KMS-11 (cell line): ENCODE measurements around the gene RBPJ.

Source experiments
- H2AFZ ChIP-seq: fragments of 200-600 bp; sonication (generic); 2 replicates; pipeline ENCODE4 v1.6.1; 2016; ENCODE audit warnings: antibody characterized with exemption, mixed run types, low read depth
- H3K27ac ChIP-seq: fragments of 200-600 bp; sonication (generic); 2 replicates; pipeline ENCODE4 v1.6.1; 2016; ENCODE audit warnings: mild to moderate bottlenecking, mixed run types
- H3K27me3 ChIP-seq: fragments of 200-600 bp; sonication (generic); 2 replicates; pipeline ENCODE4 v1.6.1; 2017; ENCODE audit warnings: mild to moderate bottlenecking, low read depth, mixed run types, moderate library complexity; ENCODE audit not compliant: insufficient read depth
- H3K36me3 ChIP-seq: fragments of 200-600 bp; sonication (generic); 2 replicates; pipeline ENCODE4 v1.6.1; 2017; ENCODE audit warnings: mild to moderate bottlenecking, mixed run types; ENCODE audit not compliant: insufficient read depth
- H3K4me1 ChIP-seq: fragments of 200-600 bp; sonication (generic); 2 replicates; pipeline ENCODE4 v1.6.1; 2016; ENCODE audit warnings: mild to moderate bottlenecking, low read depth, mixed run types; ENCODE audit not compliant: poor library complexity, severe bottlenecking
- H3K4me2 ChIP-seq: fragments of 200-600 bp; sonication (generic); 2 replicates; pipeline ENCODE4 v1.7.0; 2016; ENCODE audit warnings: mild to moderate bottlenecking, mixed run types
- H3K4me3 ChIP-seq: fragments of 200-600 bp; sonication (generic); IDR thresholded peaks from 2 replicates; pipeline ENCODE4 v1.6.1; 2017; ENCODE audit warnings: low read depth, low read length, mixed read lengths; ENCODE audit not compliant: insufficient read depth
- H3K79me2 ChIP-seq: fragments of 200-600 bp; sonication (generic); 2 replicates; pipeline ENCODE4 v1.6.1; 2016; ENCODE audit warnings: low read depth, mixed run types; ENCODE audit not compliant: insufficient read depth
- H3K9ac ChIP-seq: fragments of 200-600 bp; sonication (generic); 2 replicates; pipeline ENCODE4 v1.6.1; 2016; ENCODE audit warnings: mild to moderate bottlenecking, mixed run types
- H4K20me1 ChIP-seq: fragments of 200-600 bp; sonication (generic); 2 replicates; pipeline ENCODE4 v1.6.1; 2016; ENCODE audit warnings: mild to moderate bottlenecking, mixed run types; ENCODE audit not compliant: insufficient read depth
- TF ChIP-seq, protein P1 (sequence below): fragments of 200-600 bp; sonication (generic); conservative IDR thresholded peaks from 2 replicates; pipeline ENCODE4 v1.6.1; 2017; ENCODE audit warnings: low read depth, mild to moderate bottlenecking, antibody characterized with exemption, low read length, moderate library complexity, mixed read lengths

RBPJ gene

DNA sequence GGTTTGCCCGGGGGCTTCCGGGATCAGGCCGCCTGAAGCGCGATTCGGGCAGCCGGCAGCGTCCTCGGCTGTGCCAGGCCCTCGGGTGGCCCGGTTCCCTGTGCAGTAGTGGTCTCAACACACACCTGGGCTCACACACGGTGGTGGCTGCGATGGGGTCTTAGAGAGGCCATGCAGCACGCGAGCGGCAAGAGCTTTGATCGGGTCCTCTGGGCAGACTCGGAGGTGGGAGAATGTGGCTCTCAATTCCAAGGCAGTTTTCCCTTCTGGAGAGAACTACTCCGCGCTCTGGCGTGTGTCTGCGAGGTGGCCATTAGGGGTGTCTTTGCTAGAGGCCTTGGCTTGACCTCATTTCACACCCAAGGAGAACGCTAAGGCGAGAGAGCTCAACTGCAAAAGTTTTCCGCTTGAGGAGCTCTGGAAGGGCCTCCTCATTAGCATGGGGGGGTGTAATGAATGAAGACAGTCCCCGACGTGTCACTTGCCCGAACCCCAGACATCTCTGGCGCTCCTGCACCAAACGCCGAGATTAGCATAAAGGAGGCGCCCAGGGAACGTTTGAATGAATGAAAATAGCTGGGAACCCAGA lies 771 bp upstream of the RBPJ start:
- Histone ChIP-seq H3K4me2 (peak overlapping the region; percentile 51), H3K27ac (peak overlapping the region; percentile 93), H3K4me3 (peak overlapping the region; percentile 74), H3K9ac (peak overlapping the region; percentile 83), H3K27me3 (no peaks in the 10 kb centered on the region), H3K79me2 (peaks cover 36% of the 10 kb centered on the region), H4K20me1 (no peaks in the 10 kb centered on the region; the same call in 1 of the 2 replicates), H3K36me3 (no peaks in the 10 kb centered on the region), H2AFZ (peak overlapping the region; percentile 73), H3K4me1 (peaks cover 13% of the 10 kb centered on the region)
- TF ChIP-seq, protein P1, sequence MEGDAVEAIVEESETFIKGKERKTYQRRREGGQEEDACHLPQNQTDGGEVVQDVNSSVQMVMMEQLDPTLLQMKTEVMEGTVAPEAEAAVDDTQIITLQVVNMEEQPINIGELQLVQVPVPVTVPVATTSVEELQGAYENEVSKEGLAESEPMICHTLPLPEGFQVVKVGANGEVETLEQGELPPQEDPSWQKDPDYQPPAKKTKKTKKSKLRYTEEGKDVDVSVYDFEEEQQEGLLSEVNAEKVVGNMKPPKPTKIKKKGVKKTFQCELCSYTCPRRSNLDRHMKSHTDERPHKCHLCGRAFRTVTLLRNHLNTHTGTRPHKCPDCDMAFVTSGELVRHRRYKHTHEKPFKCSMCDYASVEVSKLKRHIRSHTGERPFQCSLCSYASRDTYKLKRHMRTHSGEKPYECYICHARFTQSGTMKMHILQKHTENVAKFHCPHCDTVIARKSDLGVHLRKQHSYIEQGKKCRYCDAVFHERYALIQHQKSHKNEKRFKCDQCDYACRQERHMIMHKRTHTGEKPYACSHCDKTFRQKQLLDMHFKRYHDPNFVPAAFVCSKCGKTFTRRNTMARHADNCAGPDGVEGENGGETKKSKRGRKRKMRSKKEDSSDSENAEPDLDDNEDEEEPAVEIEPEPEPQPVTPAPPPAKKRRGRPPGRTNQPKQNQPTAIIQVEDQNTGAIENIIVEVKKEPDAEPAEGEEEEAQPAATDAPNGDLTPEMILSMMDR: no peak

DNA sequence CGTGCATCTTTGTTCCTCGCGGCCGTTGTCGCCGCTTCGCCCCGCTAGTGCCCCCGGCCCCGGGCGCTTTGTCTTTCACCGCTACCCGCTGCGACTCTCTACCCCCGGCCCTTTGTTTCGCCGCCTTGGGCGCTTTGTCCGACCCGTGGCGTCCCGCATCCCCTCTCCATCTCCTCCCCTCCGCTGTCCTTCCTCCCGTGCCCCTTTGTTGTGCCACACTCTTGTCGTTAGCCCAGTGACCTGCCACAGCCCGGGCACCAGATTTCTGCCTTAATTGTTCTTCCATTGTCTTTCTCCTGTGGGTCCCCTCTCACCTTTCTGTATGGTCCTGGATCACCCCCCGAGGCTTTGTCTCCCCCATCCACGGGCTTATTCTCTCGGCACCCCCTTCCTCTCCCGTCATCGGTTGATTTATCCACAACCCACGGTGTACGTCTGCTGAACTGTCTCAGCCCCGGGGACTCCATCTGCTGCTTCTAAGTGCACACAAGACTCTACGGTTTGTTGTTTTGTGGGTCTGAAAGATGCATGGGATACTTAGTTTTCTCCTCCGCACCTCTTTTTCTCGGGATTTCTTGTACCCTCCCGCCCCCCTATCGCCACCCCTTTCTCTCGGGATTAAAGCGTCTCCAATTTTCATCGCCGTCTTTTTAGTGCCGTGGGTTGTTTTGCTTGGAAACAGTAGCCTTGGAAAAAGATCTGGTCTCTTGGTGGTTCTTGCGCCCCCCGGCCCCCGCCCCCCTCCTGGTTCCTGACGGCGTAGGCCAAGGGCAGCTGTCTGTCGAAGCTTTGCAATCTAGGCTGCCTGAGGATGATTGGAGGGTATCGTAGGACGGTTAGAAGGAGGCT lies 783 bp downstream of the RBPJ start:
- Histone ChIP-seq H4K20me1 (no peaks in the 10 kb centered on the region; the same call in 1 of the 2 replicates), H3K79me2 (peaks cover 49% of the 10 kb centered on the region), H3K9ac (peak overlapping the region; percentile 69), H3K4me1 (peaks cover 18% of the 10 kb centered on the region), H3K4me2 (peak overlapping the region; percentile 71), H2AFZ (peak overlapping the region; percentile 18; the same call in 1 of the 2 replicates), H3K27ac (peak overlapping the region; percentile 47; the same call in 1 of the 2 replicates), H3K27me3 (no peaks in the 10 kb centered on the region), H3K36me3 (no peaks in the 10 kb centered on the region), H3K4me3 (no peak overlapping the region)
- TF ChIP-seq, protein P1: no peak

DNA sequence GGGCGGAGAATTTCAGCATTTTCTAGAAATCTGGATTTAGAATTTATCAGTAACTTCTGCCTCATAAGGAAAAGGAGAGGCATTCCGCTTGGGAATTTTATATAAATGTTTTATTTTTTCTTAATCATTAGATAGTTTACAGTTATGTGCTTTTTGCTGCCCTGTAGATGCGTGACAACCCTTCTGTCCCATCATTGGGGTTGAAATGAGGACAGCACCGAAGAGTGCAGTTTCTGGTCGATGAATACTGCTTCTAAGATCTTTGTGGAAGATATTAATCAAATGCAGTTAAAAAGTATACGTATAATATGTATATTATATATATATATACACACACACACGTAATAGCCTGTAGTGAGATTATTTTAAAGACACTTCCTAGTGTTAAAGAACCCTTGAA lies 1.5 kb downstream of the RBPJ start:
- H3K4me2 ChIP-seq: peak overlapping the region; percentile 71
- no peak overlapping the region for H3K4me3 ChIP-seq
- TF ChIP-seq, protein P1: no peak
- H3K27me3 ChIP-seq: no peaks in the 10 kb centered on the region
- H3K79me2 ChIP-seq: peaks cover 56% of the 10 kb centered on the region
- peak overlapping the region; percentile 69; the same call in 1 of the 2 replicates for H3K9ac ChIP-seq
- no peak overlapping the region for H3K27ac ChIP-seq
- H2AFZ ChIP-seq: no peak overlapping the region
- no peaks in the 10 kb centered on the region; the same call in 1 of the 2 replicates for H4K20me1 ChIP-seq
- peaks cover 19% of the 10 kb centered on the region for H3K4me1 ChIP-seq
- H3K36me3 ChIP-seq: no peaks in the 10 kb centered on the region

DNA sequence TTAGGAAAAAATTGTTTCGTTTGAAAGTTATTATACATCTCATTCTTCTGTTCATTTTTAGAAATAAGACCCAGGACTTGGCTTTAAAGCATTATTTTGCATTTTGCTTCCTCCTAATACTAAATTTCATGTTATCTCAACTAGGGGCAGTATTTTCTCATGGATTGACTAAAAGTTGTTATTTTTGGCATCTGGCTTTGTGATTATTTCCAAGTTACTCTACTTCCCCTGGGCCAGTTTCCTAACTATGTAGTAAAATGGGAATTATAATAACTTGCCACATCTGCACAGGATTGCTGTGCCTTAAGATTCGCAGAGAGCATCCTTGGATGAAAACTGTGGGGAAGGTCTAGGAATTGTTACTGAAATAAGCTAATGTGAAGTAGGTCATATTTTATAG lies 3.0 kb downstream of the RBPJ start:
- Histone ChIP-seq H3K4me1 (peaks cover 19% of the 10 kb centered on the region), H3K4me3 (no peak overlapping the region), H3K27me3 (no peaks in the 10 kb centered on the region), H2AFZ (no peak overlapping the region), H4K20me1 (no peaks in the 10 kb centered on the region; the same call in 1 of the 2 replicates), H3K27ac (no peak overlapping the region), H3K4me2 (no peak overlapping the region), H3K9ac (no peak overlapping the region), H3K36me3 (no peaks in the 10 kb centered on the region), H3K79me2 (peaks cover 71% of the 10 kb centered on the region)
- TF ChIP-seq, protein P1: no peak
